Spinal cord (tissue), 10 donors: Measurements from ENCODE around the gene CDC42BPA. TPM values are rescaled to one million over a fixed set of nuclear protein-coding genes. Genes with fewer than 3 reads are reported as not detected.
"Not testable (repeated sequence)": the region's sequence is repeated elsewhere in the genome, so short reads cannot be mapped to it uniquely, and the experiment has no call there.

ENCODE experiments used
- DNase-seq, 6 donors: peaks; one replicate each; pipeline versions ENCODE4 v3.0.0 to v3.0.0-alpha.2; 2013 to 2015; ENCODE audit warnings: low spot score in 6 of 6, low read depth in 4 of 6
- H3K27ac ChIP-seq: one replicate; pipeline ENCODE4 v1.5.1; 2013; ENCODE audit warnings: low read depth, low read length, control low read depth
- H3K27me3 ChIP-seq: one replicate; pipeline ENCODE4 v1.6.1; 2013; ENCODE audit warnings: low read length; ENCODE audit not compliant: control insufficient read depth, insufficient read depth
- H3K36me3 ChIP-seq: one replicate; pipeline ENCODE4 v1.6.1; 2013; ENCODE audit warnings: low read length; ENCODE audit not compliant: control insufficient read depth, insufficient read depth
- H3K4me1 ChIP-seq: one replicate; pipeline ENCODE4 v1.6.1; 2013; ENCODE audit warnings: low read length; ENCODE audit not compliant: control insufficient read depth, insufficient read depth
- H3K4me3 ChIP-seq: one replicate; pipeline ENCODE4 v1.5.1; 2013; ENCODE audit warnings: low read depth, low read length, control low read depth
- H3K9me3 ChIP-seq: one replicate; pipeline ENCODE4 v1.6.1; 2013; ENCODE audit warnings: low read length; ENCODE audit not compliant: control insufficient read depth, insufficient read depth
- WGBS: methylation state at CpG from one replicate; pipeline ENCODE4 v1.1.5; 2013; ENCODE audit warnings: missing lambda C conversion rate; ENCODE audit not compliant: insufficient coverage; 5-methylcytosine and 5-hydroxymethylcytosine counted together
- polyA plus RNA-seq, 2 donors: library from polyadenylated mRNA; unstranded; fragments of 120-200 nt; gene quantifications; one replicate each; pipeline ENCODE4 v1.2.1, GENCODE V29; 2013; ENCODE audit not compliant: insufficient read length in 2 of 2
- total RNA-seq, 2 donors: library from RNA; depleted of rRNA in 1 of 2; stranded (reverse); fragments of 120-200 nt in 1 of 2; fragments of >200 nt in 1 of 2; gene quantifications; one replicate each; pipeline versions ENCODE4 v1.2.3 to v1.2.4, GENCODE V29; 2013 to 2014
- donor health status: healthy.

The CDC42BPA gene
- total and polyA plus RNA-seq, 4 donors = 44.5 to 129 (median 55.0) TPM

DNA sequence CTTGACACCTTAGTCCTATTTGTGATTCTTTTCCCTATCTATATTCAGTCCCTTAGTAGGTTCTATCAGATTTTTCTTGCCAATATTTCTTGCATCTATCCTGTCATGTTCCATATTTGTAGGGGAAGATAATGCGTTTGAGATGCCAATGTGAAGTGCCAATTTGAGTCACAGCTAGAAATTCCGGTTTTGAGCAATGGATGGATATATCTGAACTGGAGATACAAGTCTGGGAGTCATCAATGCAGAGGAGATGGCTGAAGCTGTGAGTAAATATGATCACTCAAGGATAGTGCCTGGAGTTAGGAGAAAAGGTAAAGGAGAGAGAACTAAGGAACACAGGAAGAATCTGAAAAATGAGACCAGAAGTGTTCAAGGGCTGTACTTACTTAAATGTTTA is 284.4 kb downstream of the CDC42BPA start:
- 100% methylated on average over 2 of the region's 2 CpGs for WGBS
- no peak overlapping the region for H3K4me3 ChIP-seq
- DNase-seq = peak in 1 of 6 donors; percentile 1
- no peaks in the 10 kb centered on the region for H3K27me3 ChIP-seq
- H3K4me1 ChIP-seq = no peaks in the 10 kb centered on the region
- H3K9me3 ChIP-seq = no peaks in the 10 kb centered on the region
- H3K27ac ChIP-seq = no peak overlapping the region
- H3K36me3 ChIP-seq = peaks cover 4% of the 10 kb centered on the region

DNA sequence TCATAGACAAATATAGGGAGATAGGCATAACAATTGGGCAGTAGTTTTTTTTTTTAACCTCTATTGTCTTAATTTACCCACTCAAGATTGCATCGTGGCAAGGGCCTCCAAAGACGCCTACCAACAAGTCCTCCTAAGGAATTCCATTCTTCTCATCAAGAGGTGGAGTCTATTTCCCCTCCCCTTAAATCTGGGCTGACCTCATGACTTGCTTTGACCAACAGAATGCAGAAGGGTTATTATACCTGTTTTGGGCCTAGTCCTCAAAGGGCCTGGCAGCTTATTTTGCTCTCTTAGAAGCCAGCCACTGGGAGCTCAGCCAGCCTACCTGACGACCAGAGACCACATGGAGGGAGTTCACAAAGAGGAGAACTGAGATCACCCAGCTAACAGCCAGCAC is 285.9 kb downstream of the CDC42BPA start:
- Histone ChIP-seq H3K27ac (no peak overlapping the region), H3K4me1 (no peaks in the 10 kb centered on the region), H3K4me3 (no peak overlapping the region), H3K36me3 (peaks cover 9% of the 10 kb centered on the region), H3K9me3 (no peaks in the 10 kb centered on the region), H3K27me3 (no peaks in the 10 kb centered on the region)
- WGBS = 38% methylated on average over 1 of the region's 3 CpGs
- no peak for DNase-seq

GRCh38 chr1:227016990-227017389 is 301.3 kb downstream of the CDC42BPA start:
- H3K27ac ChIP-seq = no peak overlapping the region
- peaks cover 8% of the 10 kb centered on the region for H3K36me3 ChIP-seq
- H3K27me3 ChIP-seq = no peaks in the 10 kb centered on the region

GRCh38 chr1:227010645-227011044 is 307.6 kb downstream of the CDC42BPA start:
- H3K27ac ChIP-seq = no peak overlapping the region
- no peaks in the 10 kb centered on the region for H3K27me3 ChIP-seq
- no peak overlapping the region for H3K4me3 ChIP-seq
- no peaks in the 10 kb centered on the region for H3K4me1 ChIP-seq
- 94% methylated on average over 2 of the region's 5 CpGs for WGBS
- H3K9me3 ChIP-seq = no peaks in the 10 kb centered on the region
- no peak for DNase-seq
- peaks cover 3% of the 10 kb centered on the region for H3K36me3 ChIP-seq

More at GRCh38 chr1:227016990-227017389, 301.3 kb downstream of the CDC42BPA start:
- no CpG with 5 or more reads among the region's 3 CpGs for WGBS
- no peak for DNase-seq
- Histone ChIP-seq H3K4me3 (no peak overlapping the region), H3K9me3 (no peaks in the 10 kb centered on the region), H3K4me1 (no peaks in the 10 kb centered on the region)

GRCh38 chr1:227009937-227010336 is 308.4 kb downstream of the CDC42BPA start:
- H3K4me1 ChIP-seq = no peaks in the 10 kb centered on the region
- no peaks in the 10 kb centered on the region for H3K27me3 ChIP-seq
- no peak overlapping the region for H3K4me3 ChIP-seq
- no peak overlapping the region for H3K27ac ChIP-seq
- H3K9me3 ChIP-seq = no peaks in the 10 kb centered on the region
- H3K36me3 ChIP-seq = peaks cover 3% of the 10 kb centered on the region
- no peak for DNase-seq

- H3K36me3 ChIP-seq = peaks cover 10% of the 10 kb centered on the region
- no peaks in the 10 kb centered on the region for H3K4me1 ChIP-seq
- no peak overlapping the region for H3K27ac ChIP-seq
- H3K27me3 ChIP-seq = no peaks in the 10 kb centered on the region
- no peak overlapping the region for H3K4me3 ChIP-seq
- peak in 1 of 6 donors; percentile 73 for DNase-seq
- WGBS = 85% methylated on average over 2 of the region's 5 CpGs
- H3K9me3 ChIP-seq = no peaks in the 10 kb centered on the region
Observed at GRCh38 chr1:227006226-227006796, 312.0 kb downstream of the CDC42BPA start.

- H3K27ac ChIP-seq = no peak overlapping the region
- H3K9me3 ChIP-seq = no peaks in the 10 kb centered on the region
- peaks cover 17% of the 10 kb centered on the region for H3K36me3 ChIP-seq
- H3K27me3 ChIP-seq = no peaks in the 10 kb centered on the region
- WGBS = 81% methylated on average over 5 of the region's 8 CpGs
- no peak overlapping the region for H3K4me3 ChIP-seq
- DNase-seq = no peak
- H3K4me1 ChIP-seq = no peaks in the 10 kb centered on the region
Observed at GRCh38 chr1:227004796-227005195, 313.5 kb downstream of the CDC42BPA start.

DNA sequence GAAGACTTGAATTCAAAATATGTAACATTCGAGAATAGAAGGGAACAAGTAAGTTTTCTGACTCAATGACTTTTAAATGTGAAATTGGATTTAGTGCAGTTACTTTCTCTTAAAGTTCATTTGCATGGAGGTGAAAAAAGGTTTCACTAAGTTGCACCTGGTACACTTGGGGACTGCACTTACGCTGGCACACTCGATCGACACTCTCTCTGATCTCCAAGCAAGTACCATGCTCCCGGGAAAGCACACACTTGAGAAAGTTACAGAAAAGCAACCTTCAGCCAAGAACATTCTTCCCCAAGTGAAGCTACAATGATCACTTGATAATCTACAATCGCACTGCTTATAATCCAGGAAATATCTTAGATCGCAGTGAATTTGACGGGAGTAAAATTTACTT is 315.1 kb downstream of the CDC42BPA start:
- H3K9me3 ChIP-seq = no peaks in the 10 kb centered on the region
- no peaks in the 10 kb centered on the region for H3K4me1 ChIP-seq
- H3K36me3 ChIP-seq = peaks cover 17% of the 10 kb centered on the region
- no peak overlapping the region for H3K4me3 ChIP-seq
- DNase-seq = no peak
- 92% methylated on average over 4 of the region's 8 CpGs for WGBS
- no peaks in the 10 kb centered on the region for H3K27me3 ChIP-seq
- H3K27ac ChIP-seq = no peak overlapping the region

DNA sequence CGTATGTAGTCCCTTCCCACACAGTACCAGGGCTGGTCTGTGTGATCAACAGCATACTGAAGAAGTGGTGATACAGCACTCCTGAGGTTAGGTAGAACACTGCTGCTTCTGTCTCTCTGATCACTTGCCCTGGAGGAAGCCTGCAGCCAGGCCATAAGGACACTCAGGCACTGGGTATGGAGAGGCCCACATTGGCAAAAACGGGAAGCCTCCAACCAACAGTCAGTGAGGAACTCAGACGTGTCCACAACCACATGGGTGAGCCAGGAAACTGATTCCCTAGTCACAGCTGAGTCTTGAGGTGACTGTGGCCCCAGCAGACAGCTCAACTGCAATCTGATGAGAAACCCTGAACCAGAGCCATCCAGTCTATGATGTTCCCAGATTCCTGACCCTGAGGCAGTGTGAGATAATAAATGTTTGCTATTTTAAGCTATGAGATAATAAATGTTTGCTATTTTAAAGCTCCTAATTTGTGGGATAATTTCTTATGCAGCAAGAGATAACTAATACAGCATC is 315.7 kb downstream of the CDC42BPA start:
- Histone ChIP-seq H3K4me1 (no peaks in the 10 kb centered on the region), H3K27ac (no peak overlapping the region), H3K4me3 (no peak overlapping the region), H3K27me3 (no peaks in the 10 kb centered on the region), H3K9me3 (no peaks in the 10 kb centered on the region), H3K36me3 (peaks cover 17% of the 10 kb centered on the region)
- no peak for DNase-seq
- 70% methylated on average over 2 of the region's 3 CpGs for WGBS

DNA sequence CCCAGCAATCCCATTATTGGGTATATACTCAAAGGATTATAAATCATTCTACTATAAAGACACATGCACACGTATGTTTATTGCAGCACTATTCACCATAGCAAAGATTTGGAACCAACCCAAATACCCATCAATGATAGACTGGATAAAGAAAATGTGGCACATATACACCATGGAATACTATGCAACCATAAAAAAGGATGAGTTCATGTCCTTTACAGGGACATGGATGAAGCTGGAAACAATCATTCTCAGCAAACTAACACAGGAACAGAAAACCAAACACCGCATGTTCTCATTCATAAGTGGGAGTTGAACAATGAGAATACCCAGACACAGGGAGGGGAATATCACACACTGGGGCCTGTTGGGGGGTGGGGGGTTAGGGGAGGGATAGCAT is 318.7 kb downstream of the CDC42BPA start:
- not testable (repeated sequence) for DNase-seq, H3K4me3 ChIP-seq, H3K4me1 ChIP-seq, H3K27ac ChIP-seq, H3K27me3 ChIP-seq, H3K9me3 ChIP-seq
- peaks cover 16% of the 10 kb centered on the region for H3K36me3 ChIP-seq
- WGBS = no CpG with 5 or more reads among the region's 2 CpGs
